A673 (cell line): ENCODE measurements around the gene GNAT1. TPM values are rescaled to one million over a fixed set of nuclear protein-coding genes. Genes with fewer than 3 reads are reported as not detected.
A peak's percentile ranks its signal among the peaks of the same experiment; 100 is the strongest.

Experiments used
- BruUV-seq: library from RNA; stranded (reverse); fragments of 400-500 nt; replicated peaks from 2 replicates; lab custom pipeline; 2021; lab: Mats Ljungman, UMichigan
- CTCF ChIA-PET: fragments of 300-600 bp; sonication (Branson Sonifier 250); formaldehyde crosslinking; loops from one replicate; lab custom pipeline; 2022; ENCODE audit warnings: antibody characterized with exemption; lab: Charles Lee
- POLR2A ChIA-PET: fragments of 300-600 bp; sonication (Branson Sonifier 250); formaldehyde crosslinking; loops from one replicate; lab custom pipeline; 2022; ENCODE audit warnings: antibody characterized with exemption; ENCODE audit not compliant: low non-redundant PET; lab: Charles Lee
- DNase-seq: peaks from one replicate; pipeline ENCODE4 v3.0.0-alpha.2; 2015; ENCODE audit warnings: low spot score
- H3K27ac ChIP-seq: fragments of 200-600 bp; sonication (generic); 2 replicates; pipeline ENCODE4 v1.5.1; 2016; ENCODE audit warnings: mixed run types, low read depth, mild to moderate bottlenecking, mixed read lengths, antibody characterized with exemption, low read length; ENCODE audit not compliant: poor library complexity, severe bottlenecking
- H3K27me3 ChIP-seq: fragments of 200-600 bp; sonication (generic); replicated peaks from 2 replicates; pipeline ENCODE4 v1.6.1; 2017; ENCODE audit warnings: mixed run types, low read depth, mild to moderate bottlenecking, mixed read lengths, antibody characterized with exemption, low read length; ENCODE audit not compliant: insufficient read depth, poor library complexity
- H3K36me3 ChIP-seq: fragments of 200-600 bp; sonication (generic); 2 replicates; pipeline ENCODE4 v1.6.1; 2016; ENCODE audit warnings: mixed run types, mild to moderate bottlenecking, mixed read lengths, antibody characterized with exemption, low read length; ENCODE audit not compliant: insufficient read depth, poor library complexity, severe bottlenecking
- H3K4me1 ChIP-seq: fragments of 200-600 bp; sonication (generic); 2 replicates; pipeline ENCODE4 v1.6.1; 2017; ENCODE audit warnings: mixed run types, mild to moderate bottlenecking, mixed read lengths, antibody characterized with exemption, low read length; ENCODE audit not compliant: insufficient read depth, poor library complexity, severe bottlenecking
- H3K4me3 ChIP-seq: fragments of 200-600 bp; sonication (generic); 2 replicates; pipeline ENCODE4 v1.5.1; 2016; ENCODE audit warnings: low read depth, mixed run types, mild to moderate bottlenecking, mixed read lengths, low read length; ENCODE audit not compliant: poor library complexity, severe bottlenecking
- H3K9me3 ChIP-seq: fragments of 200-600 bp; sonication (generic); 2 replicates; pipeline ENCODE4 v1.6.1; 2016; ENCODE audit warnings: mixed run types, low read depth, mild to moderate bottlenecking, mixed read lengths, antibody characterized with exemption, low read length; ENCODE audit not compliant: poor library complexity, severe bottlenecking
- CTCF ChIP-seq: fragments of 300-800, 200-600 bp; sonication (generic); conservative IDR thresholded peaks from 2 replicates; pipeline ENCODE4 v1.5.1; 2017; ENCODE audit warnings: low read depth, mild to moderate bottlenecking, antibody characterized with exemption, low read length, moderate library complexity, mixed read lengths
- EZH2 ChIP-seq: fragments of 200-600 bp; sonication (generic); IDR thresholded peaks from 2 replicates; pipeline ENCODE4 v1.6.1; 2017; ENCODE audit warnings: borderline replicate concordance, low read depth, mild to moderate bottlenecking, mixed read lengths, antibody characterized with exemption, low read length; ENCODE audit not compliant: poor library complexity, severe bottlenecking
- intact Hi-C: fragments of 100-400 bp; cut with micrococcal nuclease; formaldehyde crosslinking; loops from one replicate; pipeline ENCODE4 v1.10.0; 2022; ENCODE audit not compliant: unreplicated experiment
- total RNA-seq: library from RNA; stranded (reverse); gene quantifications from 2 replicates; pipeline ENCODE4 v1.2.3, GENCODE V29; 2021

GNAT1 gene
- total RNA-seq, 1 experiment from 2014 or later, result not detected

- CTCF ChIA-PET, result no interaction called here
- Histone ChIP-seq H3K27ac (no peak overlapping the region), H3K9me3 (no peaks in the 10 kb centered on the region), H3K36me3 (no peaks in the 10 kb centered on the region), H3K4me3 (peak overlapping the region; percentile 50), H3K27me3 (no peaks in the 10 kb centered on the region), H3K4me1 (no peaks in the 10 kb centered on the region)
- BruUV-seq, result no TSS peak
- POLR2A ChIA-PET, result no interaction called here
- DNase-seq, result no peak
- intact Hi-C loops, result no loop called here
- 0 out of 2 replicates have a peak, but pooled peaks have one; percentile 20 for TF ChIP-seq CTCF
- TF ChIP-seq EZH2, result no peak
These were observed 37.0 kb upstream of the GNAT1 start for GRCh38 chr3:50154476-50154839.

GRCh38 chr3:50154840-50155490, 36.4 kb upstream of the GNAT1 start, which contains the start of gene SEMA3F:
TSS of gene SEMA3F (plus strand) at chr3:50155324. CDS start at chr3:50159623, 4,299 bp downstream.
- POLR2A ChIA-PET, result no interaction called here
- Histone ChIP-seq H3K27ac (no peak within 1 kb of the TSS), H3K27me3 (no peaks in the 10 kb centered on the region), H3K36me3 (no peaks in the 10 kb centered on the region), H3K9me3 (no peaks in the 10 kb centered on the region), H3K4me3 (peak within 1 kb of the TSS; percentile 50), H3K4me1 (no peaks in the 10 kb centered on the region)
- BruUV-seq, result no TSS peak
- no peak for TF ChIP-seq EZH2
- TF ChIP-seq CTCF, result no peak
- DNase-seq, result peak; percentile 55
- intact Hi-C loops, result no loop called here
- CTCF ChIA-PET, result no interaction called here

GRCh38 chr3:50155491-50155878, 35.9 kb upstream of the GNAT1 start:
- TF ChIP-seq EZH2 (no peak), CTCF (no peak)
- BruUV-seq, result no TSS peak
- Histone ChIP-seq H3K4me1 (no peaks in the 10 kb centered on the region), H3K4me3 (peak overlapping the region; percentile 50), H3K27me3 (no peaks in the 10 kb centered on the region), H3K36me3 (no peaks in the 10 kb centered on the region), H3K27ac (no peak overlapping the region), H3K9me3 (no peaks in the 10 kb centered on the region)
- CTCF ChIA-PET, result no interaction called here
- intact Hi-C loops, result no loop called here
- no peak for DNase-seq
- POLR2A ChIA-PET, result no interaction called here
